Peyer's patch (tissue), 4 donors: ENCODE measurements around the gene PRPSAP1.

Source experiments
- POLR2A ChIP-seq, 2 donors: fragments of 450-650 bp; IDR thresholded peaks; one replicate each; pipeline ENCODE4 v1.5.1; 2017; ENCODE audit warnings: antibody characterized with exemption in 2 of 2, mild to moderate bottlenecking in 2 of 2, moderate library complexity in 2 of 2
- TF ChIP-seq, protein P1 (sequence below), 6 experiments: fragments of 450-650 bp in 4 of 6; fragments of 200-600 bp in 2 of 6; sonication (generic) in 1 of 6; IDR thresholded peaks; one replicate each; pipeline ENCODE4 v1.5.1; 2017 to 2019; ENCODE audit warnings: antibody characterized with exemption in 6 of 6, mild to moderate bottlenecking in 3 of 6, moderate library complexity in 1 of 6

DNA sequence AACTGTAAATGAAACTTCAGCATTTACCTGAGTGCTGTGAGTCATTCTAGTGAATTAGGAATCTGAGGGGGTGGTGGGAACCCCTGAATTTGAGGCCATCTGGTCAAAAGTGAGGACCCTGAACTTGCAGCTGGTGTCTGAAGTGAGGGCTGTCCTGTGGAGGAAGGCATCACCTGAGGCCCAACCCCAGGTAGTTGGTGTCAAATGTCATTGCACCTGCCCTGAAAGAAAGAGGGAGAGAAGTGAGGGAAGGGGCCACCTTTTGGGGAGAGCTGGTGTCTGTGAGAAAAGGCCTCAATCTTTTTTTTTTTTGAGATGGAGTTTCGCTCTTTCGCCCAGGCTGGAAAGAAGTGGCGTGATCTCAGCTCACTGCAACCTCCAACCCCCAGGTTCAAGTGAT, 12.5 kb upstream of the PRPSAP1 start:
- TF ChIP-seq POLR2A (IDR thresholded peaks at IDR 0.05): no peak
- TF ChIP-seq, protein P1, sequence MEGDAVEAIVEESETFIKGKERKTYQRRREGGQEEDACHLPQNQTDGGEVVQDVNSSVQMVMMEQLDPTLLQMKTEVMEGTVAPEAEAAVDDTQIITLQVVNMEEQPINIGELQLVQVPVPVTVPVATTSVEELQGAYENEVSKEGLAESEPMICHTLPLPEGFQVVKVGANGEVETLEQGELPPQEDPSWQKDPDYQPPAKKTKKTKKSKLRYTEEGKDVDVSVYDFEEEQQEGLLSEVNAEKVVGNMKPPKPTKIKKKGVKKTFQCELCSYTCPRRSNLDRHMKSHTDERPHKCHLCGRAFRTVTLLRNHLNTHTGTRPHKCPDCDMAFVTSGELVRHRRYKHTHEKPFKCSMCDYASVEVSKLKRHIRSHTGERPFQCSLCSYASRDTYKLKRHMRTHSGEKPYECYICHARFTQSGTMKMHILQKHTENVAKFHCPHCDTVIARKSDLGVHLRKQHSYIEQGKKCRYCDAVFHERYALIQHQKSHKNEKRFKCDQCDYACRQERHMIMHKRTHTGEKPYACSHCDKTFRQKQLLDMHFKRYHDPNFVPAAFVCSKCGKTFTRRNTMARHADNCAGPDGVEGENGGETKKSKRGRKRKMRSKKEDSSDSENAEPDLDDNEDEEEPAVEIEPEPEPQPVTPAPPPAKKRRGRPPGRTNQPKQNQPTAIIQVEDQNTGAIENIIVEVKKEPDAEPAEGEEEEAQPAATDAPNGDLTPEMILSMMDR (IDR thresholded peaks at IDR 0.05): no peak
